Activated CD4-positive, alpha-beta T cell treated with anti-CD3 and anti-CD28 coated beads, Interleukin-2, amount 10 ng/mL, durations not matched to agents 7 days and 5 days (primary cell): ENCODE results near the gene GPT2. TPM values are rescaled to one million over a fixed set of nuclear protein-coding genes. Genes with fewer than 3 reads are reported as not detected.

Experiments
- CTCF ChIA-PET: fragments of 350-600 bp; sonication (Branson Sonifier 250); formaldehyde crosslinking; loops from one replicate; lab custom pipeline; 2021; ENCODE audit warnings: antibody characterized with exemption; lab: Charles Lee
- POLR2A ChIA-PET: fragments of 350-600 bp; sonication (Branson Sonifier 250); formaldehyde crosslinking; loops from one replicate; lab custom pipeline; 2021; ENCODE audit warnings: antibody characterized with exemption; lab: Charles Lee
- DNase-seq: peaks from one replicate; pipeline ENCODE4 v3.0.0-alpha.2; 2020
- H3K27ac Mint-ChIP-seq: one replicate; pipeline ENCODE4 v1.8.0; 2021; ENCODE audit warnings: mild to moderate bottlenecking, moderate library complexity, mixed read lengths
- H3K27me3 Mint-ChIP-seq: one replicate; pipeline ENCODE4 v1.8.0; 2021; ENCODE audit warnings: mixed read lengths
- H3K36me3 Mint-ChIP-seq: one replicate; pipeline ENCODE4 v1.8.0; 2021; ENCODE audit warnings: low read depth, mixed read lengths
- H3K4me1 Mint-ChIP-seq: one replicate; pipeline ENCODE4 v1.8.0; 2021; ENCODE audit warnings: mixed read lengths
- H3K4me3 Mint-ChIP-seq: one replicate; pipeline ENCODE4 v1.8.0; 2021; ENCODE audit warnings: mild to moderate bottlenecking, moderate library complexity, mixed read lengths
- H3K9me3 Mint-ChIP-seq: one replicate; pipeline ENCODE4 v1.8.0; 2021; ENCODE audit warnings: mixed read lengths
- total RNA-seq, 2 experiments: library from RNA; stranded (reverse); gene quantifications; one replicate each; pipeline ENCODE4 v1.2.3, GENCODE V29; 2021

The GPT2 gene, protein sequence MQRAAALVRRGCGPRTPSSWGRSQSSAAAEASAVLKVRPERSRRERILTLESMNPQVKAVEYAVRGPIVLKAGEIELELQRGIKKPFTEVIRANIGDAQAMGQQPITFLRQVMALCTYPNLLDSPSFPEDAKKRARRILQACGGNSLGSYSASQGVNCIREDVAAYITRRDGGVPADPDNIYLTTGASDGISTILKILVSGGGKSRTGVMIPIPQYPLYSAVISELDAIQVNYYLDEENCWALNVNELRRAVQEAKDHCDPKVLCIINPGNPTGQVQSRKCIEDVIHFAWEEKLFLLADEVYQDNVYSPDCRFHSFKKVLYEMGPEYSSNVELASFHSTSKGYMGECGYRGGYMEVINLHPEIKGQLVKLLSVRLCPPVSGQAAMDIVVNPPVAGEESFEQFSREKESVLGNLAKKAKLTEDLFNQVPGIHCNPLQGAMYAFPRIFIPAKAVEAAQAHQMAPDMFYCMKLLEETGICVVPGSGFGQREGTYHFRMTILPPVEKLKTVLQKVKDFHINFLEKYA
- 1 to 10 TPM; 3.9 to 4.0 TPM for total RNA-seq

DNA sequence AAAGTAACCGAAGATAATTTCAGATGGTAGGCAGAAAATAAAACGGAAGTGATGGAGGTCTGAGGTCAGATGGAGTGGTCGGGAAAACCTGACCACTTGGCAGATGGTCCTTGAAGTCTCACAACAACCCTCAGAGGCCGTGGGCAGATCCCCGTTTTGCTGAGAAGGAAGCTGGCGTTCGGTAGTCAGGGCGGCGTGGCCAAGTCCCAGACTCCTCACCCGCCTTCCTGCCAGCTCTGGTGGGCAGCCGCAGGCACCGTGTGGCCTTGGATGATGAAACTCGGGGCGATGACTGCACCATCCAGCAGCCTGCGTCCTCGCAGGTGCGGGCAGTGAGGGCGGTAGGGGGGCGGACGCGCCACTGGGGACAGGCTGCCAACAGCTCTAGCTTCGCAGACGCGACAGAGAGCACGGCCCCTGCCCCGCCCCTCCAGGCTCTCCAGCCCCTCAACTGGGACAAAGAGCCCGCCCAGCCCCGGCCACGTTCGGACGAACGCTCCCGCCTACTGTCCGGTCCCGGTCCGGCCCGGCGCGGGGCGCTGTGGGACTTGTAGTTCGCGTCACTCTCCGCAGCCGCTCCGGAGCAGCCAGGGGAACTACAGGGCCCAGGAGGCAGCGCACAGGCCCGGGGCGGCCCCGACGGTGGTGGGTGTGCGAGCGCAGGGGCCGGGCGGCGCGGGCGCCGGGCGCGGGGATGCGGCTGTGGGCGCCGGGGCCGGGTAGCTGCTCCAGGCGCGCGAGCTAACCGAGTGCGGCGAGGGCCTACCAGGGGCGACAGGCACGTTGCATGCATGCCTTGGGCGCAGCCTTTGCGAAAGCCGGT, at the start of gene GPT2:
TSS of gene GPT2 (plus strand) at position 673 of the 823 bp plus-strand sequence. CDS start 354 bp downstream, outside the sequence.
- peaks cover 15% of the 10 kb centered on the region for H3K4me1 Mint-ChIP-seq
- H3K27ac Mint-ChIP-seq = peak within 1 kb of the TSS; percentile 73
- peak within 1 kb of the TSS; percentile 74 for H3K4me3 Mint-ChIP-seq
- H3K27me3 Mint-ChIP-seq = peaks cover 35% of the 10 kb centered on the region
- ChIA-PET POLR2A (no interaction called here), CTCF (interaction anchor here (0.8 to 1.7 kb wide), 9 partner anchors 10 to 1364 kb away, joined by 3 to 5 read pairs (median 3); no protein-coding TSS in a partner anchor)
- H3K36me3 Mint-ChIP-seq = no peaks in the 10 kb centered on the region
- H3K9me3 Mint-ChIP-seq = no peaks in the 10 kb centered on the region
- peak; percentile 81 for DNase-seq

DNA sequence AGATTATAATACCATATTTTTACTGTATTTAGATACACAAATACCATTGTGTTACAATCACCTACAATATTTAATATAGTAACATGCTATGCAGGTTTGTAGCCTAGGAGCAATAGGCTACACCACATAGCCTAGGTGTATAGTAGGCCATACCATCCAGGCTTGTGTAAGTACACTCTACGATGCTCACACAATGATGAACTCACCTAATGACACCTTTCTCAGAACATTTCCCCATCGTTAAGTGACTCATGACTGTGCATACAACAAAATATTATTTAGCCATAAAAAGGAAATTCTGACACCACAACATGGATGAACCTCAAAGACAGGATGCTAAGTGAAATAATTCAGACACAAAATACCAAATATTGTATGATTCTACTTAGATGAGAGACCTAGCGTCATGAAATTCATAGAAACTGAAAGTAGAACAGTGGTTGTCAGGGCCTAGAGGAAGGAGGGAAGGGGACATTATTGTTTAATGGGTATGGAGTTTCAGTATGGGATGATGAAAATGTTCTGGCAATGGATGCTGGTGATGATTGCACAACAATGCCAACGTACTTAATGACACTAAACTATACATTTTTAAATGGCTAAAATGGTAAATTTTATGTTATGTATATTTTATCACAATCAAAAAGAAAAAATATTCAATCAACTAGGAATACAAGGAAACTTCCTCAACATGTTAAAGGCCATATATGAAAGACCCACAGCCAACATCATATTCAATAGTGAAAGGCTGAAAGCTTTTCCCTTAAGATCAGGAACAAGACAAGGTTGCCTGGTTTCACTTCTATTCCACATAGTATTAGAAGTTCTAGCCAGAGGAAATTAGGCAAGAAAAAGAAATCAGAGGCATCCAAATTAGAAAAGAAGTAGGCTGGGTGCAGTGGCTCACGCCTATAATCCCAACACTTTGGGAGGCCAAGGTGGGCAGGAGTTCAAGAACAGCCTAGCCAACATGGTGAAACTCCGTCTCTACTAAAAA, 47.3 kb upstream of the GPT2 start:
- Mint-ChIP-seq H3K27me3 (peaks cover 9% of the 10 kb centered on the region), H3K36me3 (no peaks in the 10 kb centered on the region), H3K27ac (no peak overlapping the region), H3K4me3 (no peak overlapping the region), H3K4me1 (peaks cover 4% of the 10 kb centered on the region), H3K9me3 (no peaks in the 10 kb centered on the region)
- CTCF ChIA-PET = interaction anchor here (0.7 kb wide), 2 partner anchors 39 to 74 kb away, joined by 3 to 4 read pairs; no protein-coding TSS in a partner anchor
- POLR2A ChIA-PET = no interaction called here
- DNase-seq = no peak

- no peak overlapping the region for H3K27ac Mint-ChIP-seq
- POLR2A ChIA-PET = no interaction called here
- H3K9me3 Mint-ChIP-seq = peaks cover 2% of the 10 kb centered on the region
- no peak overlapping the region for H3K4me3 Mint-ChIP-seq
- no peaks in the 10 kb centered on the region for H3K36me3 Mint-ChIP-seq
- CTCF ChIA-PET = interaction anchor here (0.5 to 1.8 kb wide), 4 partner anchors 12 to 54 kb away, joined by 3 to 4 read pairs (median 4); no protein-coding TSS in a partner anchor
- H3K4me1 Mint-ChIP-seq = peaks cover 4% of the 10 kb centered on the region
- no peak for DNase-seq
- H3K27me3 Mint-ChIP-seq = peaks cover 7% of the 10 kb centered on the region
Observed at GRCh38 chr16:46839986-46840443, 44.1 kb upstream of the GPT2 start.

DNA sequence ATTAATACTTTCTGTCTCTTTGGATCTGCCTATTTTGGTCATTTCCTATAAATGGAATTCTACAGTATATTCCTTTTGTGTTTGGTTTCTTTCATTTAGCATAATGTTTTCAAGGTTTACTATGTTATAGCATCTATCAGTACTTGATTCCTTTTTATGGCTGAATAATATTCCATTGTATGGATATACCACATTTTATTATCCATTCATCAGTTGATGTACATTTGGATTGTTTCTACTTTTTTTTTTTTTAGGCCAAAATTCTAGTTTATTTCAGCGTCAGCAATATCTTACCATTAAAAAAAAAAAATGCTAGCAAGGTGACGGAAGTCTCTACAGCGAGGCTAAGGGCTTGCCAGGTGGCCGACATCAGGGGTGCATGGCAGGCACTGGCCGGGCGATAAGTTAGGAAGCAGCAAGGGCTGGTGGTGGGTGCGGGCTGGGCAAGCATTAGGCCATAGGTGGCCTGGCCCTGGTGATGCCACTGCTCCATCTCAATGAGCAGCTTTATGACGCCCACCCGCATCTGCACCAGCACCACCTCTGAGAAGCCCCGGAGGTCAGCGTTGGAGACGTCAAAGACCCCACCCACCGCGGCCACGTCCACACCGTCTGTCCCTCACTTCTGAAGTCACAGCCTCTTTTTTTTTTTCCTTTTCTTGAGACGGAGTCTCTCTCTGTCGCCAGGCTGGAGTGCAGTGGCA, 41.8 kb upstream of the GPT2 start:
- H3K36me3 Mint-ChIP-seq = no peaks in the 10 kb centered on the region
- CTCF ChIA-PET = interaction anchor here (3.6 kb wide), 1 partner anchor 12 kb away, joined by 13 read pairs; no protein-coding TSS in a partner anchor
- DNase-seq = no peak
- no peak overlapping the region for H3K27ac Mint-ChIP-seq
- no peak overlapping the region for H3K4me3 Mint-ChIP-seq
- peaks cover 5% of the 10 kb centered on the region for H3K27me3 Mint-ChIP-seq
- no peaks in the 10 kb centered on the region for H3K4me1 Mint-ChIP-seq
- peaks cover 2% of the 10 kb centered on the region for H3K9me3 Mint-ChIP-seq
- POLR2A ChIA-PET = no interaction called here

DNA sequence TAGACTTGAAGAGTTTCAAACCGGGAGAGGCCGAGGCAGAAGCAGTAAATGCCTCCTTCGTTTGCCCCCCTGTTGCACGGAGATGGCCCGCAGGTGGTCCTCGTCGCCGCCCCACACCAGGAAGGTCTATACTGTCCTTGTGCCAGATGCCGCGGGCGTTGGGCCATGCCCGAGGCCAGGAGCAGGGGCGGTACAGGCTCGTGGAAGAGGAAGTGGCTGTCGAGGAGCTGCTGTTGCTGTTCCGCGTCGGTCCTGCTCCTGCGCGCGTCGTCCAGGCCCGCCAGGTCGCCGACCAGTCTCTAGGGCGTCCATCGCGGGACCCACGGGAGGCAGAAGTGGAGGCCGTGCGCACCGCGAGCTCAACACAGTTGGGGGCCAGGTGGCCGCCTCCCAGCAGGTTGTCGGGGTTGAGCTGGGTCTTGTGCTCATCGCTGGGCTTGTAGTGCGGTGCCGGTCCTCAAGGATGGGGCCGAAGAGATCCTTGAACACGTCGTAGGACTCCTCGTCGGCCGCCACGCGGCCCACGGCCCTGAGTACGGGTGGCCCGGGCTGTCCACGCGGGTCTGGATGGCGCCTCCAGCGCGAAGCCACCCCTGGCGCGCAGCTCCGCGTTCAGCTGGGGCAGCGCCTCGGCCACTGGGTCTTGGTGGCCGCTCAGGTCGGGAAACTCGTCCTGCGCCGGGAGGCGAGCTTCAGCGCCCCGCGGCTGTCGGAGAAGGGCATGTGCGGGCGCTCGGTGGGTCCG, 40.1 kb upstream of the GPT2 start:
- CTCF ChIA-PET = interaction anchor here (0.6 to 3.6 kb wide), 5 partner anchors 10 to 210 kb away, joined by 3 to 13 read pairs (median 4); partner anchors contain the start of gene GPT2
- no peak overlapping the region for H3K27ac Mint-ChIP-seq
- no peaks in the 10 kb centered on the region for H3K4me1 Mint-ChIP-seq
- H3K9me3 Mint-ChIP-seq = peaks cover 2% of the 10 kb centered on the region
- H3K4me3 Mint-ChIP-seq = no peak overlapping the region
- H3K27me3 Mint-ChIP-seq = peaks cover 4% of the 10 kb centered on the region
- POLR2A ChIA-PET = no interaction called here
- no peaks in the 10 kb centered on the region for H3K36me3 Mint-ChIP-seq
- no peak for DNase-seq

DNA sequence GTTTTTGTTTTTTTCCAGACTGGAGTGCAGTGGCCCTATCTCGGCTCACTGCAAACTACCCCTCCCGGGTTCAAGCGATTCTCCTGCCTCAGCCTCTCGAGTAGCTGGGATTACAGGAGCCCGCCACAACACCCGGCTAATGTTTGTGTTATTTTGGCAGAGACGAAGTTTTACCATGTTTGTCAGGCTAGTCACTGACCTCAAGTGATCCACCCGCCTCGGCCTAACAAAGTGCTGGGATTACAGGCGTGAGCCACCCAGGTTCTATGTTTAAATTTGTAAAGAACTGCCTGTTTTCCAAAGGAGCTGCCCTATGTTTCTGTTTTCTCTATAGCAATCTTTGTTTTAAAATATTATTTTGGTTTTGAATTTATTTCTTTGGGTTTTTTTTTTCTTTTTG, 39.4 kb upstream of the GPT2 start:
- no peak overlapping the region for H3K4me3 Mint-ChIP-seq
- H3K4me1 Mint-ChIP-seq = no peaks in the 10 kb centered on the region
- no peak for DNase-seq
- no peaks in the 10 kb centered on the region for H3K36me3 Mint-ChIP-seq
- no peak overlapping the region for H3K27ac Mint-ChIP-seq
- POLR2A ChIA-PET = no interaction called here
- peaks cover 4% of the 10 kb centered on the region for H3K27me3 Mint-ChIP-seq
- peaks cover 2% of the 10 kb centered on the region for H3K9me3 Mint-ChIP-seq
- CTCF ChIA-PET = interaction anchor here (1.5 to 3.6 kb wide), 2 partner anchors 9 to 40 kb away, joined by 5 to 13 read pairs; partner anchors contain the start of gene GPT2

- H3K9me3 Mint-ChIP-seq = peaks cover 2% of the 10 kb centered on the region
- H3K4me3 Mint-ChIP-seq = no peak overlapping the region
- H3K36me3 Mint-ChIP-seq = no peaks in the 10 kb centered on the region
- no peaks in the 10 kb centered on the region for H3K4me1 Mint-ChIP-seq
- H3K27me3 Mint-ChIP-seq = peaks cover 4% of the 10 kb centered on the region
- ChIA-PET POLR2A (interaction anchor here (0.6 kb wide), 1 partner anchor 127 kb away, joined by 11 read pairs; no protein-coding TSS in a partner anchor), CTCF (interaction anchor here (0.6 to 3.6 kb wide), 4 partner anchors 8 to 1280 kb away, joined by 3 to 13 read pairs (median 4); no protein-coding TSS in a partner anchor)
- no peak for DNase-seq
- H3K27ac Mint-ChIP-seq = no peak overlapping the region
Observed at GRCh38 chr16:46845952-46846351, 38.2 kb upstream of the GPT2 start.

DNA sequence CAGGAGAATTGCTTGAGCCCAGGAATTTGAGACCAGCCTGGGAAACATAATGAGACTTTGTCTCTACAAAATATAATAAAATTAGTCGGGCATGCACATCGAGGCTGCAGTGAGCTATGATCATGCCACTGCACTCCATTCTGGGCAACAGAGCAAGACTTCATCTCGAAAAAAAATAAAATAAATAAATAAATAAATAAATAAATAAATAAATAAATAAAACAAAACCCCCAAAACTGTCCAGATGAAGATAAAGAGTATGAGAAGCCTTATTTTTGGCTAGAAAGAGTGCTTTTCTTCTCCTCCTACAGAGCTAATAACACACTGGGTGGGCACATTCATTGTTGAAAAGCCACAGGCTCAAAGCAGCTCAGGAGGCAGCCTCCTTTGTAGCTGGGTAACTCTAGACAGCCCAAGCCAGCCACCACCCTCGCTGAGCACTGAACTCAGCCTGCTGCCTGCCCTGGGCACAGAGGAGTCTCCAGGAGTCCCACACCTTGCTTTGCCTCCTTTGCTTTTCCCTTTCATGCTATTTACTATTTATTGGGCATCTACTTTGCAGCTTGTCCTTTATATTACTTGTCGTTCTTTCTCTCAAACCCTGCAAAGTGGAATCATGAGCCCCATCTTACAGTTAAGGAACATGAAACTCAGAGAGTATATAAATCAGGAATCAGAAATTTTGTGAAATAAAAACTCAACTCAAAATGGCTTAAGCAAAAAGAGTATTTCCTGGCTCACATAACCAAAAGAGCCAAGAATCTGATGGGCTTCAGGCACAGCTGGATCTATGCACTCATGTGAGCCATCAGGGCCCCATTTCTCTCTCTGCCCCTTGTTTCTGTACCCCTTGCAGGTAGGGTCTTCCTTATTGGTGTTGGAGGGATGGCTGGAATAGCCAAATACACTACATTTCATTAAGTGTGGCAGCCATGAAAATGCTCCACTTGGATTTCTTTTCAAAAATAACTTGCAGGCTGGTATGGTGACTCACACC, 35.1 kb upstream of the GPT2 start:
- ChIA-PET POLR2A (no interaction called here), CTCF (no interaction called here)
- Mint-ChIP-seq H3K36me3 (no peaks in the 10 kb centered on the region), H3K27ac (no peak overlapping the region), H3K9me3 (no peaks in the 10 kb centered on the region), H3K27me3 (peaks cover 4% of the 10 kb centered on the region), H3K4me1 (no peaks in the 10 kb centered on the region), H3K4me3 (no peak overlapping the region)
- no peak for DNase-seq

- ChIA-PET CTCF (interaction anchor here (0.6 to 1.3 kb wide), 2 partner anchors 11 to 33 kb away, joined by 3 read pairs; partner anchors contain the start of gene GPT2), POLR2A (no interaction called here)
- no peak overlapping the region for H3K27ac Mint-ChIP-seq
- H3K4me3 Mint-ChIP-seq = no peak overlapping the region
- H3K36me3 Mint-ChIP-seq = no peaks in the 10 kb centered on the region
- no peaks in the 10 kb centered on the region for H3K9me3 Mint-ChIP-seq
- H3K27me3 Mint-ChIP-seq = no peaks in the 10 kb centered on the region
- no peaks in the 10 kb centered on the region for H3K4me1 Mint-ChIP-seq
- no peak for DNase-seq
Observed at GRCh38 chr16:46850619-46851555, 33.3 kb upstream of the GPT2 start.
